OCI-M1 (cell line): ENCODE results near the gene ZGRF1.
"Not testable (repeated sequence)": the region's sequence is repeated elsewhere in the genome, so short reads cannot be mapped to it uniquely, and the experiment has no call there.

Experiments used
- DNase-seq: peaks from one replicate; lab custom pipeline; 2025; lab: John Stamatoyannopoulos, UW

Gene ZGRF1, protein sequence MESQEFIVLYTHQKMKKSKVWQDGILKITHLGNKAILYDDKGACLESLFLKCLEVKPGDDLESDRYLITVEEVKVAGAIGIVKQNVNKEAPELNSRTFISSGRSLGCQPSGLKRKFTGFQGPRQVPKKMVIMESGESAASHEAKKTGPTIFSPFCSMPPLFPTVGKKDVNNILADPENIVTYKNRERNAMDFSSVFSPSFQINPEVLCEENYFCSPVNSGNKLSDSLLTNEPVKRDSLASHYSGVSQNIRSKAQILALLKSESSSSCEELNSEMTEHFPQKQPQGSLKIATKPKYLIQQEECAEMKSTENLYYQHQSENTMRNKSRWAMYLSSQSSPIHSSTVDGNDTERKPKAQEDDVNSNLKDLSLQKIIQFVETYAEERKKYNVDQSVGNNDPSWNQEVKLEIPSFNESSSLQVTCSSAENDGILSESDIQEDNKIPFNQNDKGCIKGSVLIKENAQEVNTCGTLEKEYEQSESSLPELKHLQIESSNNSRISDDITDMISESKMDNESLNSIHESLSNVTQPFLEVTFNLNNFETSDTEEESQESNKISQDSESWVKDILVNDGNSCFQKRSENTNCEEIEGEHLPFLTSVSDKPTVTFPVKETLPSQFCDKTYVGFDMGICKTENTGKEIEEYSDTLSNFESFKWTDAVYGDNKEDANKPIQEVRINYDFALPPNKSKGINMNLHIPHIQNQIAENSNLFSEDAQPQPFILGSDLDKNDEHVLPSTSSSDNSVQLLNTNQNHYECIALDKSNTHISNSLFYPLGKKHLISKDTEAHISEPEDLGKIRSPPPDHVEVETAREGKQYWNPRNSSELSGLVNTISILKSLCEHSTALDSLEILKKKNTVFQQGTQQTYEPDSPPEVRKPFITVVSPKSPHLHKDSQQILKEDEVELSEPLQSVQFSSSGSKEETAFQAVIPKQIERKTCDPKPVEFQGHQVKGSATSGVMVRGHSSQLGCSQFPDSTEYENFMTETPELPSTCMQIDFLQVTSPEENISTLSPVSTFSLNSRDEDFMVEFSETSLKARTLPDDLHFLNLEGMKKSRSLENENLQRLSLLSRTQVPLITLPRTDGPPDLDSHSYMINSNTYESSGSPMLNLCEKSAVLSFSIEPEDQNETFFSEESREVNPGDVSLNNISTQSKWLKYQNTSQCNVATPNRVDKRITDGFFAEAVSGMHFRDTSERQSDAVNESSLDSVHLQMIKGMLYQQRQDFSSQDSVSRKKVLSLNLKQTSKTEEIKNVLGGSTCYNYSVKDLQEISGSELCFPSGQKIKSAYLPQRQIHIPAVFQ (N-terminal part only)

DNA sequence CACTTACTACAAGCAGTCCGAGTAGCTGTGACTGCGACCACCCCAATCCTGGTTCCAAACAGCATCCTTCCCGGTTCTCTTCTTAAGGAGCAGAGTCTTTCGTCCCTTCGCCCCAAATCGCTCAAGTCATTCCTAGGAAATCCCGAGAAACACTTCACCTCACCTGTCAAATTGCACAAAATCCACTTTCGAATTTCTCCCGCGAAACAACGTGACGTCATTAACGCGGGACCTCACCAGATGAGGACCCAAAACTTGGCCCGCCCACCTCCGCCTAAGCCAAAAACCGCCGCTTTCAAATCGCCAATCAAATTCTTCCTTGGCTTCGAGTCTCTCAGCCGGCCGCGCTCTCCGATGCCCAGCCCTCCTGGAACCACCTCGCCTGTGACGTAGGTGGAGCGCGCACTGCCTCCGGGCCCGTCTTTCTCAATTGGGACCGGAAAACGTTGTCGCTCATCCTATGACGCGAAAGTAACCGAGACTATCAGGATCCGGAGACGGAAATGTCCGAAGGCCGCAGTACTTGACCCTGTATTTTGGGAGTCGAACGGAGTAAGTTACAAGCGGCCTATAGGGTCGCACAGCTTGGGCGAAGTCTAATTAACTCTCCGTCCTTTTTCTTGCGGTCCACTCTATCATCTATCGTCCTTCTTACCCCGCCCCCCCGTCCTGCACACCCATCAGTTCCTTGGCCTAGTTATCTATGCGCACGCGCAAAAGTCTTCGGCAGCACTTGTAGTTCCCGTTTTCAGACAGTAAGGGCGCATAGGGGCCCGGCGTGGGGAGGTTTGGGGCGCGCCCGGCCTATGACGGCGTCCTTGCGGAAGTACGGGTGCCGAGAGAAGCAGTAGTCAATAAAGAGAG lies at the start of gene ZGRF1, which contains the start of gene LARP7:
Gene ZGRF1 (minus strand): TSS at position 222 of the 864 bp plus-strand sequence. CDS start 3,733 bp downstream, outside the sequence.
Gene LARP7 (plus strand): TSS at position 456 of the 864 bp plus-strand sequence. CDS start 7,527 bp downstream, outside the sequence.
- peak; percentile 99 for DNase-seq

DNA sequence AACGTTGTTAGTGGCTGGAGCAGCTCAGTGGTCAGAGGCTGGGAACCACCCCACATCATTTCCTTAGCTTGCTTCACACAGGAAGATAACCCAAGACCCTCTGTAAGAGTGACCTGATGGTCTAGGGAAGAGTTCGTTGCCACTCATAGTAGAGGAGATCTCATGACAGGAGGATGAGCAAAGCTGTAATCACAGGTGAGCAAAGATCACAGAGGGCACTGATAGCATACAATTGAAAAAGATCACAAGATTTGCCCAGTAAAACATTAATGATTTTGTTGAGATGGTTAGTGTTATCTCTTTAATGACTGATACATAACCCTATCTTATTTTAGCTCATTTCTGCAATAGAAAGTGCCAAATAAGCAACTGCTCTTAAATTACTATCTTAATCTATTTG lies 44.3 kb upstream of the ZGRF1 start:
- DNase-seq, result no peak

DNA sequence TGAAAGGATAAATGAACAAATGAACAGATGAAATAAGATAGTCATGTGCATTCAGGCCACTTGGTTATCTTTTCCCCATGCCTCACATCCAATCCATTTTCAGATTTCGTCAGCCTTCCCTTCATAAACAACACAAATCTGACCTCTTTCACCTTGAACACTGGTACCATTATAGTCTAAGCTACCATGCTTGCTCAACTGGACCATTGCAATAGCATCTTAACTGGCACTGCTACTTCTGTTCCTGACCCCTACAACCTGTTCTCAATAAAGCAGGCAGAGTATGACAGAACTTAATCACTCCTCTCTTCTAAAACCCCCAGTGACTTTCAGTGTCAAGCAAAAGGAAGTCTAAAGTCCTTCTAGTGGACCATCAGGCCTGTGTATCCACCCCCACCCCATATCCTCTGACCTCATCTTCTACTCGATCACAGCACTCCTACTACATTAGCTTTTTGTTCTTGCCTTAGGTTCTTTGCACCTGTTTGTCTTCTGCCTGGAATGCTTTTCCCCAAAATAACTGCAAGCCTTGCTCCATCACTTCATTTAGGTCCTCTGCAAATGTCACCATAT lies 40.9 kb upstream of the ZGRF1 start:
- DNase-seq, result no peak

DNA sequence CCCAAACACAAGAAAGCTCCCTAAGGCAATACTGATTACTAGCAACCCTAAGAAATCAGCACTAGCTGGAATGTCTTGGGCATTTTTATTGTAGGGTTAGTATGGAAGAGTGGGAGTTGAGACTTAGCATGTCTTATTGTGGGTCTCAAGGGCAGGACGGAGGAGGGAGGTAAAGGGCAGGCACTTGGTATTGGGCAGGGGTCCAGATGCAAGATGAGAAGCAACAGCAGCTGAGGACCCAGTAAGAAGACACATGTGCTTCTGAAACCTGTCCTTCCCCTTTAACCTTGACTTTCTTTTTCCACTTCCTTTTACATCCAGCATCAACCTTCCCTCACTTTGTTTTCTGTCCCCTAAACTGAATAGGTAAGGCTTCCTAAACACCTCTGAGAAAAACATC lies 37.7 kb upstream of the ZGRF1 start:
- no peak for DNase-seq

DNA sequence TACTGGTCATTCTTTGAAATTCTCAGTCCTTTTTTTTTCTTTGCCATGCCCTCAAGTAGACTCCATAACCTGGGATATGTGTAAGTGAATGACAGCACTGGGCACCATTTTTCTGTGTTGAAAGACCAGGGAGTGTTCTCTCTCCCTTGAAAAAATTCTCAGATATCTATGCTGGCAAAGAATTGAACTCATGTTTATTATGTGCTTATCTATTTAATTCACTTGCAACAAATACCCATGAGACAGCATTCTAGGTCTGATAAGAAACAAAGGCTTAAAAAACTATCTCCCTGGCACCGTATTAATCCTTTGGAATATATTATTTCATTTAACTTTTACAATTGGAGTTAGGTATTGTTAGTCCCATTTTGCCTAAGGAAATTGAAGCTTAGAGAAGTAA lies 37.0 kb upstream of the ZGRF1 start:
- DNase-seq, result peak; percentile 10

DNA sequence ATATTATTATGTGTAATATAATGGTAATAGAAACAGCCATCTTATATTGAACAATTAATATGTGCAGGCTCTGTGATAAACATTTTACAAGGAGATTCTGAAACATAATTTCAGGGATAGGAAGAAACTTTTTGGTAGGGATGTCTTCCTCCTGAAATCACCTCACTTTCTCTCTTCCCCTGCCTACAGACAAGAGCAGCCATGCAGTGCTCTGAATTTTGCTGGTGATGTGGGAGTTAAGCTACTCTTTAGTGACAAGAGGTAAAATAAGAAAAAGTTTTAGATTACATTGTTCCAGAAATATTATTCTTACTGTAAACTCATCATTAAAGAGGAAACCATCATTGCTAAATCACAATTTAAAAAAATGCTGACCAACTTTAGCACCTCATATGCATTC lies 36.4 kb upstream of the ZGRF1 start:
- DNase-seq, result no peak

DNA sequence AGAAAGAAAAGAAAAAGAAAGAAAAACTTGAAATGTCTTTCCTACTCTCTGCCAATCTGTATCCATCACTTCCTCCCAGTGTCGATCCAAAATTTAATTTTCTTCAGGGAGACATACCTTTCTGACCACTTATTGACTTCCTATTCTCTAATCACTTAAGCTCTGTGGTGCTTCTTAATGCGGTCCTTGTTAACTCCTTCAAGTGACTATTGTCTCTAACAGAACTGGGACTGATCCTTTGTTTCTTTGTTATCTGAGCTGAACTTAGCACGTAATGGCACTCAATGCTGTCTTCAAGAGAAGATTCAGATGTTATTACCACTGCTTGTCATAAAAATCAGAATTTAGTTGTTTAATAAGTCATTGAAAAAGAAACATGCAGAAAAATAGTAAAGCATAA lies 31.4 kb upstream of the ZGRF1 start:
- no peak for DNase-seq

DNA sequence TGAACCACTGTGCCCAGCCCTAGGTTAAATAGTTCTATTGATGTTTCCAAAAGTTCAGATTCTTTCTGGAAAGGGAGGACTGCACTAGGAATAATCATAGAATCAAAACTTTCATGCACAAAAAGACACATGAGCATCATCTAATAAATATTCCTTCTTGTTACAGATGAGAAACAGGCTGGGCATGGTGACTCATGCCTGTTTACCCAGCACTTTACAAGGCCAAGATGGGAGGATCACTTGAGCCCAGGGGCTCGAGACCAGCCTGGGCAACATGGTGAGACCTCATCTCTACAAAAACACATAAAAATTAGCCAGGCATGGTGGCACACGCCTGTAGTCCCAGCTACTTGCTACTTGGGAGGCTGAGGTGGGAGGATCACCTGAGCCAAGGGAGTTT lies 27.9 kb upstream of the ZGRF1 start:
- no peak for DNase-seq

DNA sequence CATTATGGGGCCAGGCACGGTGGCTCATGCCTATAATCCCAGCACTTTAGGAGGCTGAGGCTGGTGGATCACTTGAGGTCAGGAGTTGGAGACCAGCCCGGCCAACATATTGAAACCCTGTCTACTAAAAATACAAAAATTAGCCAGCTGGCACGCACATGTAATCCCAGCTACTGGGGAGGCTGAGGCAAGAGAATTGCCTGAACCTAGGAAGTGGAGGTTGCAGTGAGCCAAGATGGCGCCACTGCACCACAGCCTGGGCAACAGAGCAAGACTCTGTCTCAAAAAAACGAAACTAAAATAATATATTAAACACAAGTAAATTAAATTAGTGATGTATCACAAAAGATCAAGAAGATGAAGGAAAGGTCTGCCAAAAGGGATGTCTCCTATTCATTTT lies 19.4 kb upstream of the ZGRF1 start:
- DNase-seq, result not testable (repeated sequence)

DNA sequence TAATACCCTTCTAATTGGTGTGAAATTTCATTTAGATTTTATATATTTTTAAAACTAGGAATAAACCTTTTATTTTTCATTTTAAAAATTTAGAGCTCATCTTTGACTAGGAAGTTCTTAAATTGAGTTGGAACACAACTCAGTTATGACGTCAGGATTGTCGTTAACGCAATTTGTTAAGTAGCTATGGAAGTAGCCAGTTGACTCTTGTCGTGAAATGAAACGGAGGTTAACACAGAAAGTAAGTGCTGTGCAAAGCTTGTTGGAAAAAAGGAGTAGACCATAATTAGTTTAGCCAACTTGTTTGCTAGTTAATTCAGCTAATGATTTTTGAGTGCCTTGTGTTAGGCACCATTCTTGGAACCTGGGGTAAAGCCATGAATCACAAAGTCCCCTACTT lies 18.6 kb upstream of the ZGRF1 start:
- no peak for DNase-seq

DNA sequence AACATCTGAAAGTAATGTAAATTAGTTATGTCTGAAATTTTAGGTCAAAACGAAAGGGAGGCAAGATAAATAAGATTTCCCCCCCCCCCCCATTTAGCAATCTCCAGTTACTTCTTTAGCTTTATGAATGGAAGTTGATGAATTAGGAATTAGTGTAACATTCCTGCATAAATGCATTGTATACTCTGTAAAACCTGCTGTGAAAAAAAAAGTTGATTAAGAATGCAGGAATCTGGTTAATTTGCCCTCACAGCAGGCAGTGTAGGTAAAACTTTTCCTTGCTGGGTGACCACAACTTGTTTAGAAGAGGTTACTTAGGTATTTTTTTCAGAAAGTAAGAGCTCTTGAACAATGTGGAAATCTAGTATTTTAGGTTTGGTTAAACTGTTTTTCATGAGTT lies 15.5 kb upstream of the ZGRF1 start:
- DNase-seq, result no peak

DNA sequence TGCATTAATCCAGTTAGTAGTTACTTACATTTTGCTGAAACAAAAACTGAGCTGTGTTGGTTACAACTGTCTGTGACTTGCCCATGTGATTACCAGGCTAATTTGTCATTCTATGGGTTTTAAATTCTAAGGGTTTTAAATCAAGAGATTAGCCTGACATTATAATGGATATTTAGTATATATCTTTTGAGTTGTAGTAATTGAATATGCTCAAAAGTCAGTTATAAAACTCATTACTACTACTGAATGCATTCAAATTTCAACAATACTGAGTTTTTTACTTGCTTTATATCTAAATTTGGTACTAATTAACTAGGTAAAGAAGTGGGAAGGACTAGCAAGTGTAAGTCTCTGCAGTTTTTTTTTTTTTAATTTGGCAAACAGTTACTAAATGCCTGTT lies 14.9 kb upstream of the ZGRF1 start:
- DNase-seq, result no peak

DNA sequence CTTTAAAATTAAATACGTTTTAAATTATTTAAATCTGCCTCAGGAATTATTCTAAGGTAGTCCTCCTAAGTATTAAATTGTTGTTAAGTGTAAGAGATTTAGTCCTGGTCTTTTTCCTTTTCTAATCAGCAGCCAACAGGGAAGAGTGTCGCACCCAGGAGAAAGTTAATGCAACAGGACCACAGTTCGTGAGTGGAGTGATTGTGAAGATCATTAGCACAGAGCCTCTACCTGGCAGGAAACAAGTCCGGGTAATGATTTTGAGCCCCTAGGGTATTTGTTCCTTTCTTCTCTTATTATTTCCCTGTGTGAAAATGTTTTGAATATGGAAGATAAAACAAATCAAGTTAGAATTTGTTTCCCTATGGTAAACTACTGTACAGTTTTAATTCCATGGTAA lies 13.6 kb upstream of the ZGRF1 start:
- no peak for DNase-seq

DNA sequence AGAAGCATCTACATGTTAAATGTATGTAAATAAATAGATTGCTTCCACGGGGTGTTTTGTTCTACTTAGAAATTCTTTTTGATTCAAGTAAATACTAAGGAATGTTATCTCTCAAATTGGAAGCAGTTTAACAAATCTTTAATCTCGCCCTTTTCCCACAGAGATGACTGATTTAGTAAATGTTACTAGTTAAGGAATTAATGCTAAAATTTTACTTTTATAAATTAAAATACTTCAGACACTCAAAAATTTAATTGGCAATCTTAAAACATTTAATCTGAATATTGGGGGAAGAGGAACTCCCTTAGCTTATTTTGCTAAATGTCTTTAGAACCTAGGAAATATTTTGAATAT lies 12.3 kb upstream of the ZGRF1 start:
- no peak for DNase-seq

DNA sequence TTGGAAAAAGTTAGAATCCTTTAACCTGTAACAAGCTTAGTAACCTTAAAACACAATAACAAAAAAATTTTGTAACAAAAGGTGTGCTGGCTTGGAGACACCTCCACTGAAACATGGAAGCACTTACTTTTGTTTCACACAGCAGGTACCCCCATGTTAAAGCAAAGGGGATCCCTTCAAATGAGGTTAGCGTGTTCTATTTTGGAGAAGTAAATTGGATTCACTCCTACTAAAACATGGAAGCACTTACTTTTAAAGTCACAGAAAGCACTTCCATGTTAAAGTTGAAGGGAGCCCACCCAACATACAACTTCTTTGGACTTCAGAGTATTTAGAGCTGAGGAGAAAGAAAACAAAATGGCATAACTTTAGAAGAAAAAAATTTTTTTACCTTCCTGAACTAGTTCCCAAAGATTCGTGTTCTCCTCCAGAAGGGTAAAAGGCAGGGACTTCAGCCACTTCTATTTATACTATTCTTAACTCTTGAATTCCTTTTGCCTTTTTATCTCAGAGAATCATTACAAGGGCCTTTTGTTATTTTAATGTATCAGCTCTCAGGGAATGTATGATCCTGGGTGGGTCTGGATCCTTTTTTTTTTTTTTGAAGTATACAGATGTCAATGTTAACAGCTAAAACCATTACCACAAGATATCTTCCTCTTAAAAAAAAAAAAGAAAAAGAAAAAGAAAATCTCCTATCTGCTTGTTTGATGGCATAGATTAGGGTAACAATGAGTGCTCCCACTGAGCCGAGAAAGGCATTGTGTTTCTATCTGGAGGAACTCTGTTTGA lies 11.8 kb upstream of the ZGRF1 start:
- DNase-seq, result no peak

DNA sequence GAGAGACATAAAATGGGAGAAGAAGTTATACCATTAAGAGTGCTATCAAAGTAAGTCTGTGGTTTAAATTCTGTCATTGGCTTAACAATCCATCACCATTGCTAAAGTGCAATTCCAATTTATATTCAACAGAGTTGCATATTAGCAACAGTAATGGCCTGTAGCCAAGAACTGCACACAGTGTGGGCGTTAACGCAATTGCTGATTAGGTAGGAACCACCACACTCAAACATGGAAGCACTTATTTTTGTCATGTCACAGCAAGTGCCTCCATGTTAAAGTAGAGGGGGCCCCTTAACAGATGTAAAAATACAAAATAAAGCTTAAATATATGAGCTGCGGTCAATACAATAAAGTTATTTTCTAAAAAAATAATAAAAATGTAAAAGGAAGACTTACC lies 11.1 kb upstream of the ZGRF1 start:
- DNase-seq, result no peak

DNA sequence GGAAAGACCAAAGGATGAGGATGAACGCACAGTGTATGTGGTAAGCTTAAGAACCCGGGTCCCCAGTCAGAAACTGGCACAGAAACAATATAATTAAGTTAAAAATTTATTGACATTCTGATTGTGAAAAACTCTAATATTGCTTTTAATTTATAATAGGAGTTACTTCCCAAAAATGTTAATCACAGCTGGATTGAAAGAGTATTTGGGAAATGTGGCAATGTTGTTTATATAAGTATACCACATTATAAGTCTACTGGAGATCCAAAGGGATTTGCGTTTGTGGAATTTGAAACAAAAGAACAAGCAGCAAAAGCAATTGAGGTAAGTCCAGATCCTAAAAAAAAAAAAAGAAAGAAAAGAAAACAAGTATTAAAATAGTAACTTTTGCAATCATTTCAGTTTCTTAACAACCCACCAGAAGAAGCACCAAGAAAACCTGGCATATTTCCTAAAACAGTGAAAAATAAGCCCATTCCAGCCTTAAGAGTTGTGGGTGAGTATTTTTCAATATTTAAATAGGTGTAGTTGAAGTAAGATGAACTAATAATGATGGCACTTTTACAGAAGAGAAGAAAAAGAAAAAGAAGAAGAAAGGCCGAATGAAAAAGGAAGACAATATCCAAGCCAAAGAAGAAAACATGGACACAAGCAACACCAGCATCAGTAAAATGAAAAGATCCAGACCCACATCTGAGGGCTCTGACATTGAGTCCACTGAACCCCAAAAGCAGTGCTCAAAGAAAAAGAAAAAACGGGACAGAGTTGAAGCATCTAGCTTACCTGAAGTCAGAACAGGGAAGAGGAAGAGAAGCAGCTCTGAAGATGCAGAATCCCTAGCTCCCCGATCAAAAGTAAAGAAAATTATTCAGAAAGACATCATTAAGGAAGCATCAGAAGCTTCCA lies 10.2 kb upstream of the ZGRF1 start:
- no peak for DNase-seq

DNA sequence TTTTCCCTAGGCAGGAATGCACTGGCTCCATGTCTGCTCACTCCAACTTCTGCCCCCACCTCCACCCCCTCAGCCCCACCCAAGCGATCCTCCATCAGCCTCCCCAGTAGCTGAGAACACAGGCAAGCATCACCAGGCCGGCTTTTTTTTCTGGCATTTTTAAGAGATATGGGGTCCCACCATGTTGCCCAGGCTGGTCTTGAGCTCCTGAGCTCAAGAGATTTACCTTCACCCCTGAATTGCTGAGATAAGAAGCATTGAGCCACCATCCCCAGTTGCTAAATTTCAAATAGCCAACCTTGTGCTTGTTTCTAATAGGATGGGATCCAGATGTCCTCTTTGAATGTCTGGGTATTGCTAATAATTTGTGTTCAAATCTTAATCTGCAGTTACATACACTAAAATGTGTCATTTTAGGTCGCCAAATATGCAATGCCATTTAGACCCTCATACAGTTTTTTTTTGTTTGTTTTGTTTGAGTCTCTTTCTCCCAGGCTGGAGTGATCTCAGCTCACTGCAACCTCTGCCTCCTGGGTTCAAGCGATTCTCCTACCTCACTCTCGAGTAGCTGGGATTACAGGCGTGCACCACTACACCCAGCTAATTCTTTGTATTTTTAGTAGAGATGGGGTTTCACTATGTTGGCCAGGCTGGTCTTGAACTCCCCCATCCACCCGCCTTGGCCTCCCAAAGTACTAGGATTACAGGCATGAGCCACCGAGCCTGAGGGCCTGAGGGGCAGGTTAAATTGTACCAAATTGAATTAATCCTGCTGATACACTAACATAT lies 9.0 kb upstream of the ZGRF1 start:
- DNase-seq, result no peak
